GM21447 (cell line): Measurements from ENCODE around the gene SUPT6H.
A peak's percentile ranks its signal among the peaks of the same experiment; 100 is the strongest.
"Not testable (repeated sequence)": the region's sequence is repeated elsewhere in the genome, so short reads cannot be mapped to it uniquely, and the experiment has no call there.

Source experiments
- ATAC-seq: cut with Tn5 transposase; IDR thresholded peaks from one replicate; pipeline ENCODE4 v1.9.1; 2021; ENCODE audit not compliant: unreplicated experiment

The SUPT6H gene

DNA sequence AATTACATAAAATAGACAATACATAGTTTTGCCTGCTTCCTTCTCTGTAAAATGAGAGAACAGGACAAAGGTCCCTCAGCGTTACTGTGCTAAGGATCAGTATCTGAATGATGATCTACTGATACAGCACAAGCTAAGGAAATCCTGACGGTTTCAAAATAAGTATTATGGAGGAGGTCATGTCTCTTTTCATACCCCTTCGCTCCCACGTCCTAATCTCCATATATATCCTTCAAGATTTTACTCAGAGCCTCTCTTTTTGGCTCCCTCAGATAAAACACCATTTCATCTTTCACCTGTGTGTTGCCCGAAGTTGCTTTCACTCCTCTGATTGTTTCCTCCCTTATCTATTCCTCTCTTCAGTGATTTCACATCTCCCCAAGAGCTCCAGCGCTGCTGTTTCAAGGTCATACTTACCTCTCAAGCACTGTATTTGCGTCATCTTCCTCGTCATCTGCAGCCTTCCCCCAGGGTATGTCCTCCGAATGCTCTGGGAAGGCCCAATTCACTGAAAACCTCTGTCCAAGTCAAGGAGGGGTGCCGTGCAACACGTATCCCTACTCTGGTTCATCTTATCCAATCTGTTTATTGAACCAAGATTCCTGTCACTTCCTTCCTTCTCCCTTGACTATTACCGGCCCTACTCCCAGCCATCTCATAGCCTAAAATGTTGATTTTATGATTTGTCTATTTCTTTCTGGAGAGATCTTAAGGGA, 15.8 kb upstream of the SUPT6H start:
- no peak for ATAC-seq

DNA sequence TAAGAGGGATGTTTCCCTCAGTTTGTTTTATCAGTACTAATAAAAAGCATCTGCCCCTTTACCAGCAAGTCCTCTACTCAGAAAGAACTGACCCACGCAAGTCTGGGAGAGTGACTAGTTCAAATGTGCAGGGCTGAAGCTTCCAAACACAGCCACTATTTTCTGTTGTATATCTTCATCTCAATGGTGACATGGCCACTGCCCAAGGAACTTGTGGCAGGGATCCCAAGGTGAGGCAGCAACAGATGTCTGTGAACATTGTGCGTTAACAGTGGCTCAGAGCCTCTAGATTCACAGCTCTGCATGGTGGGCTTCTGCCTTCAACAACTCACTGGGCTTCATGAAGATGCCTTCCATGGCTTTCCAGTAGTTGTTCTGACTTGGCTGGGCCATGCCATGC, 13.3 kb upstream of the SUPT6H start:
- no peak for ATAC-seq

DNA sequence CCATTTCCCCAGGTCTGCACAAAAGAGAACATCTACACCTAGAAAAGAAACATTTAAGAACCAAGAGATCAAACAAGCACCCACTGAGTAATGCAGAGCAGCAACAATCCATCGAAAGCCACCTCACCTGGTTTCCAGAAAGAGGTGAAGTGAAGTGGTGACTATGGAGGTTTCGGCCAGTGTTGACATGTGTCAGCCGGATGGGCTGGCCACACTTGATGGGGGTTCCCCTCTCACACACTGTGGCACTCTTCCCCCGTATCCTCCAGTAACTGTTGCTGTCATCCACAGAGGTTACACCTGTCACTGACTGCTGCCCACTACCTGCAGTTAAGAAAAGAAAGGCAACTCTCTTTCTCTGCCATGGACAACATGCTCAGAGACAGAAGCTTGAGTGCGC, 6.8 kb upstream of the SUPT6H start:
- ATAC-seq, result no peak

GRCh38 chr17:28657756-28658155, 4.2 kb upstream of the SUPT6H start:
- no peak for ATAC-seq

DNA sequence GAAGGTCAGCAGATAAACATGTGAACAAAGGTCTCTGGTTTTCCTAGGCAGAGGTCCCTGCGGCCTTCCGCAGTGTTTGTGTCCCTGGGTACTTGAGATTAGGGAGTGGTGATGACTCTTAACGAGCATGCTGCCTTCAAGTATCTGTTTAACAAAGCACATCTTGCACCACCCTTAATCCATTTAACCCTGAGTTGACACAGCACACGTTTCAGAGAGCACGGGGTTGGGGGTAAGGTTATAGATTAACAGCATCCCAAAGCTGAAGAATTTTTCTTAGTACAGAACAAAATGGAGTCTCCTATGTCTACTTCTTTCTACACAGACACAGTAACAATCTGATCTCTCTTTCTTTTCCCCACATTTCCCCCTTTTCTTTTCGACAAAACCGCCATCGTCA, 3.7 kb upstream of the SUPT6H start:
- ATAC-seq, result not testable (repeated sequence)

GRCh38 chr17:28658766-28659496, 3.1 kb upstream of the SUPT6H start:
- ATAC-seq, result not testable (repeated sequence)

GRCh38 chr17:28659497-28659881, 2.5 kb upstream of the SUPT6H start:
- ATAC-seq, result not testable (repeated sequence)

DNA sequence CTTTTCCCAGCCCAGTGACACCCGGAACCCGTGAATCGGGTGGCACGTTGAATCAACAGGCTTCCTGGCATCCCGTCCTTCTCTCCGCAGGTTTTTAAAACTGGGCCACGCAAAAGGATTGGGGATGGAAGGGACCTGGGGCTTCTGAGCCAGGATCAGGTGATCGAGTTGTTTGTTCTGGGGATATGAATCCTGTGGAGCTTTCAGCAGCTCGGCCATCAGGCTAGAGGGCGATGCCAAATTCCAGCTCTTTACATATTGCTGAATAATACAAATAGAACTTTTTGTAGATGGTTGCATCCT, 473 bp downstream of the SUPT6H start:
- peak; percentile 11 for ATAC-seq

- ATAC-seq, result no peak
These were observed 1.7 kb downstream of the SUPT6H start for GRCh38 chr17:28663723-28664122.

DNA sequence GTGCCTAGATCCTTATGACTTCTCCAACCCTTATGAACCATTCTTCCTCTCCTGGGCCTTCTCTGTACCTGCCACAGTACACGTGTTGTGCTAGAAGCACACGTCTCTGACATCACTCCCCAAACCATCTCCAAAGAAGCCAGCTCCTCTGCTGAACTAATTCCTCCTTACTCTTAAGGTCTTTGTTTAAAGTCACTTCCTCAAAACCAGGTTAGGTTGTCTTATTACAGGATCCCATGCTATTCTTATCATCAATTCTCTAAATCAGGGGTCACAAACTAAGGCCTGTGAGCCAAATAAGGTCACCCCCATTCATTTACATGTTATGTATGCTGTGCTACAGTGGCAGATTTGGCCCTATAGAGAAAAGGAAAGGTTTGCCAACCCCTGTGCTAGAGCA, 4.0 kb downstream of the SUPT6H start:
- no peak for ATAC-seq

GRCh38 chr17:28667870-28668269, 5.9 kb downstream of the SUPT6H start:
- ATAC-seq, result no peak

DNA sequence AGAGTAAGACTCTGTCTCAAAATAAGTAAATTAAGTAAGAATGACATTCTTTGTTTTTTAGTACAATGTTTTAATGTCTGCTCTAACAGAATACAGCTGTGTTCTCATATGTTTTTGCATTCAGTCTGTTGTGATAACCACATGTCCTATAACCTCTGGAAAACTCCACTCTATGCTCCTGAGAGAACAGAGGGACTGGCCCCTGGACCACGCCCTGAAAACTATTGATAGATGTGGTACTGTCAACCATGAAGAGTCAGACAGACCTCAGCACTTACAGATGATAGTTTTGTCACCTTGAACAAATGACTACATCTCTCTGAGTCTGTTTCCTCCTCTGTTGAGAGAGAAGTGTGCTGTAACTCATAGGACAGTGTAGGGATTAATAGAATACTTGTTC, 7.9 kb downstream of the SUPT6H start:
- no peak for ATAC-seq

- ATAC-seq, result no peak
These were observed 13.5 kb downstream of the SUPT6H start for GRCh38 chr17:28675490-28675889.

- no peak for ATAC-seq
These were observed 14.0 kb downstream of the SUPT6H start for GRCh38 chr17:28675980-28676379.

DNA sequence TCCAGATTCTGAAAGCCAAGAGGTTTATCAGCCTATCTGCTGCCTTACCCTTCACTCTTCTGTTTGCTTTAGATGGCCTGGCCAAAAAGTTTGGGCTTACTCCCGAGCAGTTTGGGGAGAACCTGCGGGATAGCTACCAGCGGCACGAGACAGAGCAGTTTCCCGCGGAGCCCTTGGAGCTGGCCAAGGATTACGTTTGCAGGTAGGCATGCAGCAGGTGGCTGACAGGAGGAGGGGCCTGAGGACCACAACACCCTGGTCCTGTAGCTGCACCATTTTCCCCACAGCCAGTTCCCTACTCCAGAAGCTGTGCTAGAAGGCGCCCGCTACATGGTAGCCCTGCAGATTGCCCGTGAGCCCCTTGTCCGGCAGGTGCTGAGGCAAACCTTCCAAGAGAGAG, 20.6 kb downstream of the SUPT6H start:
- ATAC-seq, result no peak

GRCh38 chr17:28684963-28685362, 23.0 kb downstream of the SUPT6H start:
- ATAC-seq, result no peak

DNA sequence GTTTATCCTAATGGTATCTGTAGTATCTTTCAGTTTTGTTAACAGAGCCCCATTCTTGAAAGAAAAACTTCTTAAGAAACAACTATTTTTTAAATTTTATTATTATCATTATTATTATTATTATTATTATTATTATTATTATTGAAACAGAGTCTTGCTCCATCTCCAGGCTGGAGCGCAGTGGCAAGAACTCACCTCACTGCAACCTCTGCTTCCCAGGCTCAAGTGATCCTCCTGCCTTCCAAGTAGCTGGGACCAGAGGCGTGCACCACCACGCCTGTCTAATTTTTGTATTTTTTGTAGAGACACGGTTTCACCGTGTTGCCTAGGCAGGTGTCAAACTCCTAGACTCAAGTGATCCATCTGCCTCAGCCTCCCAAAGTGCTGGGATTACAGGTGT, 23.4 kb downstream of the SUPT6H start:
- ATAC-seq, result no peak

- no peak for ATAC-seq
These were observed 24.3 kb downstream of the SUPT6H start for GRCh38 chr17:28686296-28686695.

DNA sequence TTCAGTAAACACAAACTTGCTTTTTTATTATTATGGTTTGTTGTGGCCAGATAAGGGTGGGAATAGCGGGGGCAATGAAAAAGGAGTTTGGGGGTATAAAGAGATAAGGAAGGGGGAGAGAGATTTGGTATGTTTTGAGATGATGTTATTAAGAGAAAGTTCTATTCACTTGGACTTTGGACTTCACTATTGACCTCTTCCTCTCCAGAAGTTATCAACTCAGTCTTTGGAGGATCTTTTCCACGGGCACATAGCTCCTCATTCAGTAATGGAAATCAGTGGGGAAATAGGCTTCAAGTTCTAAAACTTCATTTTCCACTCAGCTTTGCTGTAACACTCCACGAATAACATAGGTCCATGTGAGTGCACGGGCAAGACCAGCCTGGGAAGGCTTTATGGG, 26.5 kb downstream of the SUPT6H start:
- ATAC-seq, result no peak

DNA sequence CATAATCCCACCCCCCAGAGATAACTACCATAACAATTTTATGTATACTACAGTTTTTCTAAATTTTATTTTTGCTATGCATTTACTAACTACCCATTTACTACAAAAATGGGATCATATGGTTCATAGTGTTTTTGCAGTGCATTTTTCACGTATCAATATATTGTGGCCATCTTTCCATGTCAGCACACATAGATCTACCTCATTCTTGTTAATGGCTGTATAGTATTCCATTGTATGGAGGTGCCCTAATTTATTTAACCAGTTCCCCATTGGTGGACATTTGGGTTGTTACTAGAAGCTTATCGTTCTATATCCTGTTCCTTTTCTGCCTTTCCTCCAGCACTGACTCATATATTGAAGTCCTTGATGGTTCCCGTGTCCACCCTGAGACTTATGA, 27.0 kb downstream of the SUPT6H start:
- no peak for ATAC-seq

DNA sequence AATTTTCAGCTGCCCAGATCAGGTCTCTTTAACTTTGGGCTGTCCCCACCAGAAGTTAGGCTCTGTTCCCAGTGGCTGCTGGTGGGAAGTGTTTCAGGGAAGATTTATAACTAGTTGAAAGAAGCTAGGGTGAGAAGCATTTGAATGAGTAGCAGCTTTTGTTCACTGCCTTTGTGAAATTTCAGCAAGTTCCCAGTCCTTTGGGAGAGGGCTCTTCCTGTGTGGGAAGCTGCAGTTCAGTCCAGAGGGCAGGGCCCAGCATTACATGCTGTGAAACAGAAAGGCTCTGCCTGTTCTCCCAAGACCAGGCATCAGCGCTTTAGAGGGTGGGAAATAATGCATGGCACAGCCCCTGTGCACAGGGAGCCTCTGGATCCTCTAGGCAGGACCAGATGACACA, 31.9 kb downstream of the SUPT6H start:
- no peak for ATAC-seq

DNA sequence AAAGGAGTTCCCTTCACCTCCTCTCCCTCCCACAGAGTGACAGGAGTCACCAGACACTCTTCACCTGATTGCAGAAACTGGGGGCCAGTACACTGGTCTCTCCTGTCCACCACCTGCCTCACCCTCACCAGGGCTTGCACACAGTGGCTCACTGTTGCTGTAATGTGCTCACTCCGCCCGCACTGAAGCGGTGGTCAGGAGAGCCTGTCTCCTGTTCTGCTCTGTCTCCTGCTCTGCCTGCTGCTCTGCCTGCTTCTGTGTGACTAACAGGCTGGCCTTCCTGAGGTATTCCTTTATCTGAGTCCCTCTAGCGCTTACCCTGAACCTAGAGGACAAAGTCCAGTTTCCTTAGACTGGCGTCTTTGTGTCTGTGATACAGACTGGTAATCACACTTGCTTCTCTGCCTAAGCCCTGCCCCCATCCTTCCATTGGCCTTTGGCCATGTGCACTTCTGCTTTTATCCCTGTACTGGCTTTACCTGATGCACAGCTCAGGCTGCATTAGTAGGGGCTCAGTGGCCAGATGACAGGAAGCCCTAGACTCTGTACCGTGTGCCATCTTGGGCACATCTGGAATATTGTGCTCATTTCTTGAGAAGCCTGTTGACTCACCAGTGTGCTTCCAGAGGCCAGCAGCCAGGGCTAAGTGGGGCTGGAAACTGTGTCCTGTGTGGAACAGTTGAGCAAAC, 36.4 kb downstream of the SUPT6H start:
- ATAC-seq, result no peak
